HepG2 (cell line): ENCODE data around the gene KDM8. TPM values are rescaled to one million over a fixed set of nuclear protein-coding genes. Genes with fewer than 3 reads are reported as not detected.
A peak's percentile ranks its signal among the peaks of the same experiment; 100 is the strongest.

Experiments used
- BRD4 ChIP-seq: sonication (generic); formaldehyde crosslinking; IDR thresholded peaks from 2 replicates; pipeline ENCODE4 v1.4.0; 2020; ENCODE audit warnings: missing genetic modification reagents
- CREM ChIP-seq, 2 experiments: sonication (generic) in 1 of 2; formaldehyde crosslinking in 1 of 2; IDR thresholded peaks; 2 replicates each; pipeline versions ENCODE4 v1.4.0 to v1.6.1; 2016 to 2020; ENCODE audit warnings: antibody characterized with exemption in 1 of 2, mild to moderate bottlenecking in 1 of 2, missing genetic modification reagents in 1 of 2
- KLF11 ChIP-seq: IDR thresholded peaks from 2 replicates; pipeline ENCODE4 v1.6.1; 2016; ENCODE audit warnings: missing compliant biosample characterization
- NONO ChIP-seq, 2 experiments: fragments of 450-650 bp in 1 of 2; sonication (generic) in 1 of 2; formaldehyde crosslinking in 1 of 2; IDR thresholded peaks in 1 of 2; conservative IDR thresholded peaks in 1 of 2; 2 replicates each; pipeline versions ENCODE4 v1.6.1 to v1.8.0; 2017 to 2022; ENCODE audit warnings: mild to moderate bottlenecking in 1 of 2, missing genetic modification reagents in 1 of 2, moderate library complexity in 1 of 2
- PAF1 ChIP-seq: IDR thresholded peaks from 2 replicates; pipeline ENCODE4 v1.6.1; 2016; ENCODE audit warnings: missing genetic modification reagents, missing compliant biosample characterization
- PCBP2 ChIP-seq: fragments of 200-400 bp; formaldehyde crosslinking; optimal IDR thresholded peaks from 2 replicates; pipeline ENCODE3; 2018; ENCODE audit warnings: low read length, low read depth; ENCODE audit not compliant: poor library complexity, severe bottlenecking
- RCOR2 ChIP-seq: IDR thresholded peaks from 2 replicates; pipeline ENCODE4 v1.6.1; 2016; ENCODE audit warnings: missing biosample characterization, missing genetic modification reagents
- SETDB1 ChIP-seq: sonication (generic); formaldehyde crosslinking; IDR thresholded peaks from 2 replicates; pipeline ENCODE4 v1.5.1; 2020; ENCODE audit warnings: missing genetic modification reagents, mild to moderate bottlenecking, borderline replicate concordance
- THAP11 ChIP-seq: IDR thresholded peaks from 2 replicates; pipeline ENCODE4 v1.6.1; 2016; ENCODE audit warnings: missing biosample characterization, missing genetic modification reagents
- ZBTB20 ChIP-seq: sonication (generic); formaldehyde crosslinking; IDR thresholded peaks from 2 replicates; pipeline ENCODE4 v1.8.1; 2023; ENCODE audit warnings: missing genetic modification reagents, low read depth, mild to moderate bottlenecking, borderline replicate concordance
- ZNF101 ChIP-seq: sonication (generic); formaldehyde crosslinking; IDR thresholded peaks from 2 replicates; pipeline ENCODE4 v1.4.0; 2020; ENCODE audit warnings: mild to moderate bottlenecking, low read depth, missing genetic modification reagents, borderline replicate concordance
- ZNF121 ChIP-seq: sonication (generic); formaldehyde crosslinking; IDR thresholded peaks from 2 replicates; pipeline ENCODE4 v1.5.0; 2020; ENCODE audit warnings: mild to moderate bottlenecking, missing genetic modification reagents
- ZNF501 ChIP-seq: sonication (generic); formaldehyde crosslinking; IDR thresholded peaks from 2 replicates; pipeline ENCODE4 v1.5.1; 2020; ENCODE audit warnings: mild to moderate bottlenecking, moderate library complexity, missing genetic modification reagents
- ZNF713 ChIP-seq: sonication (generic); formaldehyde crosslinking; IDR thresholded peaks from 2 replicates; pipeline ENCODE4 v1.4.0; 2020; ENCODE audit warnings: mild to moderate bottlenecking, missing genetic modification reagents
- ZNF788 ChIP-seq: sonication (generic); formaldehyde crosslinking; IDR thresholded peaks from 2 replicates; pipeline ENCODE4 v1.5.0; 2020; ENCODE audit warnings: mild to moderate bottlenecking, missing genetic modification reagents, borderline replicate concordance
- ZSCAN29 ChIP-seq: sonication (generic); formaldehyde crosslinking; conservative IDR thresholded peaks from 2 replicates; pipeline ENCODE4 v1.4.0; 2020; ENCODE audit warnings: mild to moderate bottlenecking, missing genetic modification reagents
- polyA plus RNA-seq, 8 experiments: library from polyadenylated mRNA; depleted of rRNA in 3 of 8; stranded (reverse) in 7 of 8; unstranded in 1 of 8; fragments of >200 nt; fragmentation: Illumina TruSeq in 4 of 8; extraction: Trizol in 4 of 8; gene quantifications; 2 replicates each; pipeline versions ENCODE4 v1.2.1 to v1.2.3, GENCODE V29; 2011 to 2016; ENCODE audit warnings: low read depth in 4 of 8, missing spikeins in 1 of 8, mixed read lengths in 1 of 8; ENCODE audit not compliant: insufficient read depth in 1 of 8
- total RNA-seq, 5 experiments: library from RNA; depleted of rRNA; stranded (reverse); fragments of >200 nt; fragmentation: Illumina TruSeq; extraction: Trizol; gene quantifications; 2 replicates each; pipeline ENCODE4 v1.2.3, GENCODE V29; 2016; ENCODE audit warnings: low read depth in 1 of 5
- TF ChIP-seq, protein P1 (sequence below): sonication (generic); formaldehyde crosslinking; IDR thresholded peaks from 2 replicates; pipeline ENCODE4 v1.4.0; 2020; ENCODE audit warnings: missing genetic modification reagents
- TF ChIP-seq, protein P2 (sequence below): IDR thresholded peaks from 2 replicates; pipeline ENCODE4 v1.6.1; 2016
- TF ChIP-seq, protein P3 (sequence below): sonication (generic); formaldehyde crosslinking; IDR thresholded peaks from 2 replicates; pipeline ENCODE4 v1.4.0; 2020; ENCODE audit warnings: mild to moderate bottlenecking, low read depth, missing genetic modification reagents
- TF ChIP-seq, protein P4 (sequence below): sonication (generic); formaldehyde crosslinking; IDR thresholded peaks from 2 replicates; pipeline ENCODE4 v1.4.0; 2020; ENCODE audit warnings: missing genetic modification reagents, borderline replicate concordance
- TF ChIP-seq, protein P5 (sequence below): IDR thresholded peaks from 2 replicates; pipeline ENCODE4 v1.6.1; 2012; ENCODE audit warnings: inconsistent platforms

KDM8 gene
- total and polyA plus RNA-seq, 2 of the 13 experiments (the other 11 are each of a cell fraction or from before 2014, with no cell fraction given), result 3.3 to 8.6 TPM

DNA sequence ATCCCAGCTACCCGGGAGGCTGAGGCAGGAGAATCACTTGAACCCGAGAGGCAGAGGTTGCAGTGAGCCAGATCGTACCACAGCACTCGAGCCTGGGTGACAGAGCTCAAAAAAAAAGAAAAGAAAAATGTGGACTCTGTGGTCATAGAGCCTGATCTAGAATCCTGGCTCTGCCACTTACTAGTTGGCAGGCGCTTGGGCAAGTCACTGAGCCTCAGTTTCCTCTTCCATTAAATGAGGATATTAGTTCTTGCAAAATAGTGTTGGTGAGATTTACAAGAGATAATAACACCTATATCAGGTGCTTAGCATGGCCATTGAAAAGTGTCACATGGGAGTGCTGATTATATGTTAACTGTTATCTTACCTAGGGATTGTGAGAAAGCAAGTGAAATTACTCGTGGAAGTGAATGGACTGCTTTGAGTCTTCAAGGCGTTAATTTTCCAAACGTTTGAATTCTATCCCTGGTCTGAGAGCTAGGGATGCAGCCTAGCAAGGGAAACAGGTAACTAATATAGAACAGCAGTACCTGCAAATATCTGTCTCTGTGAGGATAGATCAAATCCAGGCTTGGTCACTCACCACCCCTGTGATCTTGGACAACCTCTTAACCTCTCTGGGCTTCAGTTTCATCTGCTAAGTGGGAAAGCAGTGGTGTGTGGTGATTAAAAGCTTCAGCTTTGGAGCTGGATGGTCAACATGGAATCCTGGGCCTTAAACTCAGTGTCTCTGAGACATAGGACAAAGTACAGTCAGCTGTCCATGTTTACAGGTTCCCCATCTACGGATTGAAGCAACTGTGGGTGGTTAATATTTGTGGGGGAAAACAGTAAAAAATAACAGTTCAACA lies 66.2 kb downstream of the KDM8 start (continued):
- TF ChIP-seq, protein P1, sequence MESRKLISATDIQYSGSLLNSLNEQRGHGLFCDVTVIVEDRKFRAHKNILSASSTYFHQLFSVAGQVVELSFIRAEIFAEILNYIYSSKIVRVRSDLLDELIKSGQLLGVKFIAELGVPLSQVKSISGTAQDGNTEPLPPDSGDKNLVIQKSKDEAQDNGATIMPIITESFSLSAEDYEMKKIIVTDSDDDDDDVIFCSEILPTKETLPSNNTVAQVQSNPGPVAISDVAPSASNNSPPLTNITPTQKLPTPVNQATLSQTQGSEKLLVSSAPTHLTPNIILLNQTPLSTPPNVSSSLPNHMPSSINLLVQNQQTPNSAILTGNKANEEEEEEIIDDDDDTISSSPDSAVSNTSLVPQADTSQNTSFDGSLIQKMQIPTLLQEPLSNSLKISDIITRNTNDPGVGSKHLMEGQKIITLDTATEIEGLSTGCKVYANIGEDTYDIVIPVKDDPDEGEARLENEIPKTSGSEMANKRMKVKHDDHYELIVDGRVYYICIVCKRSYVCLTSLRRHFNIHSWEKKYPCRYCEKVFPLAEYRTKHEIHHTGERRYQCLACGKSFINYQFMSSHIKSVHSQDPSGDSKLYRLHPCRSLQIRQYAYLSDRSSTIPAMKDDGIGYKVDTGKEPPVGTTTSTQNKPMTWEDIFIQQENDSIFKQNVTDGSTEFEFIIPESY (CRISPR knock-in tag), result no peak
- TF ChIP-seq ZBTB20 (CRISPR knock-in tag) (no peak), THAP11 (CRISPR knock-in tag) (peak; percentile 60), ZSCAN29 (no peak), KLF11 (CRISPR knock-in tag) (no peak), BRD4 (CRISPR knock-in tag) (no peak), RCOR2 (peak; percentile 75), NONO (IDR thresholded peaks at IDR 0.05) (no peak), NONO (CRISPR knock-in tag; conservative IDR thresholded peaks at IDR 0.05) (no peak), SETDB1 (CRISPR knock-in tag) (no peak), ZNF713 (no peak), ZNF121 (CRISPR knock-in tag) (peak; percentile 58; the same call in 1 of the 2 replicates), ZNF788 (CRISPR knock-in tag) (no peak), PAF1 (CRISPR knock-in tag) (no peak), ZNF501 (CRISPR knock-in tag) (no peak; the same call in 1 of the 2 replicates), ZNF101 (no peak), PCBP2 (no peak), CREM (IDR thresholded peaks at IDR 0.05) (peak; percentile 61), CREM (CRISPR knock-in tag; IDR thresholded peaks at IDR 0.05) (no peak)
- TF ChIP-seq, protein P2, sequence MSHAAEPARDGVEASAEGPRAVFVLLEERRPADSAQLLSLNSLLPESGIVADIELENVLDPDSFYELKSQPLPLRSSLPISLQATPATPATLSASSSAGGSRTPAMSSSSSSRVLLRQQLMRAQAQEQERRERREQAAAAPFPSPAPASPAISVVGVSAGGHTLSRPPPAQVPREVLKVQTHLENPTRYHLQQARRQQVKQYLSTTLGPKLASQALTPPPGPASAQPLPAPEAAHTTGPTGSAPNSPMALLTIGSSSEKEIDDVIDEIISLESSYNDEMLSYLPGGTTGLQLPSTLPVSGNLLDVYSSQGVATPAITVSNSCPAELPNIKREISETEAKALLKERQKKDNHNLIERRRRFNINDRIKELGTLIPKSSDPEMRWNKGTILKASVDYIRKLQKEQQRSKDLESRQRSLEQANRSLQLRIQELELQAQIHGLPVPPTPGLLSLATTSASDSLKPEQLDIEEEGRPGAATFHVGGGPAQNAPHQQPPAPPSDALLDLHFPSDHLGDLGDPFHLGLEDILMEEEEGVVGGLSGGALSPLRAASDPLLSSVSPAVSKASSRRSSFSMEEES, result peak; percentile 43; the same call in 1 of the 2 replicates
- TF ChIP-seq, protein P3, sequence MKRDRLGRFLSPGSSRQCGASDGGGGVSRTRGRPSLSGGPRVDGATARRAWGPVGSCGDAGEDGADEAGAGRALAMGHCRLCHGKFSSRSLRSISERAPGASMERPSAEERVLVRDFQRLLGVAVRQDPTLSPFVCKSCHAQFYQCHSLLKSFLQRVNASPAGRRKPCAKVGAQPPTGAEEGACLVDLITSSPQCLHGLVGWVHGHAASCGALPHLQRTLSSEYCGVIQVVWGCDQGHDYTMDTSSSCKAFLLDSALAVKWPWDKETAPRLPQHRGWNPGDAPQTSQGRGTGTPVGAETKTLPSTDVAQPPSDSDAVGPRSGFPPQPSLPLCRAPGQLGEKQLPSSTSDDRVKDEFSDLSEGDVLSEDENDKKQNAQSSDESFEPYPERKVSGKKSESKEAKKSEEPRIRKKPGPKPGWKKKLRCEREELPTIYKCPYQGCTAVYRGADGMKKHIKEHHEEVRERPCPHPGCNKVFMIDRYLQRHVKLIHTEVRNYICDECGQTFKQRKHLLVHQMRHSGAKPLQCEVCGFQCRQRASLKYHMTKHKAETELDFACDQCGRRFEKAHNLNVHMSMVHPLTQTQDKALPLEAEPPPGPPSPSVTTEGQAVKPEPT (CRISPR knock-in tag), result no peak
- TF ChIP-seq, protein P4, sequence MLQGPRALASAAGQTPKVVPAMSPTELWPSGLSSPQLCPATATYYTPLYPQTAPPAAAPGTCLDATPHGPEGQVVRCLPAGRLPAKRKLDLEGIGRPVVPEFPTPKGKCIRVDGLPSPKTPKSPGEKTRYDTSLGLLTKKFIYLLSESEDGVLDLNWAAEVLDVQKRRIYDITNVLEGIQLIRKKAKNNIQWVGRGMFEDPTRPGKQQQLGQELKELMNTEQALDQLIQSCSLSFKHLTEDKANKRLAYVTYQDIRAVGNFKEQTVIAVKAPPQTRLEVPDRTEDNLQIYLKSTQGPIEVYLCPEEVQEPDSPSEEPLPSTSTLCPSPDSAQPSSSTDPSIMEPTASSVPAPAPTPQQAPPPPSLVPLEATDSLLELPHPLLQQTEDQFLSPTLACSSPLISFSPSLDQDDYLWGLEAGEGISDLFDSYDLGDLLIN (CRISPR knock-in tag), result no peak
- TF ChIP-seq, protein P5, sequence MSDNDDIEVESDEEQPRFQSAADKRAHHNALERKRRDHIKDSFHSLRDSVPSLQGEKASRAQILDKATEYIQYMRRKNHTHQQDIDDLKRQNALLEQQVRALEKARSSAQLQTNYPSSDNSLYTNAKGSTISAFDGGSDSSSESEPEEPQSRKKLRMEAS, result no peak; the same call in 1 of the 2 replicates
